NT2/D1 (cell line): ENCODE results near the gene DLG2.

Experiments used
- SUZ12 ChIP-seq: IDR thresholded peaks from 2 replicates; pipeline ENCODE4 v1.6.1; 2011; ENCODE audit not compliant: insufficient read length, insufficient read depth; ENCODE audit errors: extremely low read depth
- YY1 ChIP-seq: IDR thresholded peaks from 2 replicates; pipeline ENCODE4 v1.6.1; 2011; ENCODE audit not compliant: insufficient read length, insufficient read depth
- ZNF274 ChIP-seq: IDR thresholded peaks from 2 replicates; pipeline ENCODE4 v1.6.1; 2011; ENCODE audit warnings: mild to moderate bottlenecking, low read depth, low read length

DNA sequence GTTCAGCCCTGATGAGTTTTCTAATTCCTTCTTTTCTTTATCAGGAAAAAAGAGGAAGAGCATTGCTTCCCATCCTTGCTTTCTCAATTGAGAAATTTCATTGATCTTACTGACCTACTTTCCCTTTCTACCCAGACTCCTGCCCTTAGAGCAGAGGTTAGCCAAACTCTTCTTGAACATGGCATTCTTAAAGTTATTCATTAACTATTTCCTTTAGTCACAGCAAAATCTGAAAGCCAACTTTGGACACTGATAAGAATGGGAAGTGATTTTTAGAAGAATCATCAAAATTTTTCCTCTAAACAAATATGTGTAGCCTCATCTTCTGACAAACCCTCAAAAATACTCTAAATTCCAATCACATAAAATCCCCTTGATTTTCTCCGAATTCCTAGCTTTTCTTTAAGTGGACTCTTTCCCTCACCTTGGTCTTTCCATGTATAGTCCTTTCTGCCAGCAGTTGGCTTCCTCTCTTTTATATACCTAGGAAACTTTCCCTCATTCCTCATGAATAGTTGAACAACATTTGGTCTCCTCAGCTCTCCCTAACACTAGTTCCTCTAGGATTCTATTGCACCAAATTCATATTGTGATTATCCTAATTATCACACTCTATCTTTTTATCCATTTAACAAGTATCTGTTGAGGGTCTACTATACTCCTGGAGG lies 1774.2 kb downstream of the DLG2 start:
- TF ChIP-seq SUZ12 (no peak), YY1 (no peak), ZNF274 (no peak)
